Erythroblast (primary cell): ENCODE measurements around the gene RET.

Experiments used
- GATA1 ChIP-seq: IDR thresholded peaks from 2 replicates; pipeline ENCODE4 v1.6.1; 2011; ENCODE audit warnings: low read depth, mild to moderate bottlenecking, control low read depth, low read length, moderate library complexity
- POLR2A ChIP-seq: IDR thresholded peaks from 2 replicates; pipeline ENCODE4 v1.6.1; 2011; ENCODE audit warnings: mild to moderate bottlenecking, low read length

DNA sequence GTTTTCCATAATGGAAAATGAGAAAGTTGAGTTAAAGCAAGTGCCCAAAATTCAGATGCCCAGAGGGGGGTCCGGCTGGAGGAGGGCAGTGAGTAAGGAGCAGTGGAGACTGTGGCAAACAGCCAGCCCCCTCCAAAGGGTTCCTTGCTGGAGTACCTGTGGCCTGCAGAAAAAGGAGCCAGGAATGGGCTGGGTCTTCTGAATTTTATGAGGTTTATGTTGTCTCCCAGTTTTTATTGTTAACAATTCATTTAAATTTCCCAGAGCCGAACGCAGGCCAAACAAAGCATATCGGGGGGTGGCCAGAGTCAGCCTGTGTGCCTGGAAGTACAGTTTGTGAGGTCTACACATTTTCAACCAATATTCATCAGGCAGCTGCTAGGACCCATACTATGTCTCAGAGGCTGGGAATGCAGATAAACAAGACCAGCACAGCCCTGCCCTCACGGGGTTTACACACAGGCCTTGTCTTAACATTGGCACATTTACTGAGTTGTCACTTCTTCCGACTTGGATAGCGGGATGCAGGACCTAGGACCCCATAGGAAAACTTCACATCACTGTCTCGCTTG, 48.5 kb downstream of the RET start:
- TF ChIP-seq POLR2A, result no peak
- no peak for TF ChIP-seq GATA1
